ENCODE data around the gene MEGF11. TPM values are rescaled to one million over a fixed set of nuclear protein-coding genes. Genes with fewer than 3 reads are reported as not detected.

Gene MEGF11
- total and polyA plus RNA-seq, 10 donors, result 0.02 to 0.61 (median 0.23) TPM; not detected in 4

- H3K36me3 ChIP-seq, result no peaks in the 10 kb centered on the region
- H3K4me1 ChIP-seq, result no peaks in the 10 kb centered on the region
- DNase-seq, result no peak
- peaks cover 0 to 20% (median 0%) of the 10 kb centered on the region in 7 donors for H3K27me3 ChIP-seq (replicated peaks in 1 of 7)
- TF ChIP-seq CTCF (IDR thresholded peaks at IDR 0.05 in 8 of 11, conservative IDR thresholded peaks at IDR 0.05 in 3 of 11) (no peak), POLR2AphosphoS5 (IDR thresholded peaks at IDR 0.05) (no peak), POLR2A (IDR thresholded peaks at IDR 0.05) (no peak)
- H3K27ac ChIP-seq, result no peak overlapping the region
- 62 to 65% (median 62%) methylated on average over 8 of the region's 8 CpGs for WGBS, 5 donors
- no peaks in the 10 kb centered on the region for H3K9me3 ChIP-seq
- intact Hi-C loops (cut with DNase I; ENCODE audit: low total_unique reads), result no loop called here
- no peak overlapping the region for H3K4me3 ChIP-seq
Observed at GRCh38 chr15:66014635-66015182, 238.8 kb downstream of the MEGF11 start.

- H3K9me3 ChIP-seq, result no peaks in the 10 kb centered on the region
- TF ChIP-seq CTCF (IDR thresholded peaks at IDR 0.05 in 8 of 11, conservative IDR thresholded peaks at IDR 0.05 in 3 of 11) (no peak), POLR2AphosphoS5 (IDR thresholded peaks at IDR 0.05) (no peak), POLR2A (IDR thresholded peaks at IDR 0.05) (no peak)
- peaks cover 0 to 14% (median 0%) of the 10 kb centered on the region in 7 donors for H3K27me3 ChIP-seq (replicated peaks in 1 of 7)
- no peak for DNase-seq
- no peaks in the 10 kb centered on the region for H3K36me3 ChIP-seq
- intact Hi-C loops (cut with DNase I; ENCODE audit: low total_unique reads), result no loop called here
- H3K4me1 ChIP-seq, result no peaks in the 10 kb centered on the region
- no peak overlapping the region for H3K27ac ChIP-seq
- 62 to 81% (median 67%) methylated on average over 5 of the region's 5 CpGs for WGBS, 5 donors
- H3K4me3 ChIP-seq, result no peak overlapping the region
Observed at GRCh38 chr15:66014022-66014421, 239.5 kb downstream of the MEGF11 start.

- 38 to 55% (median 42%) methylated on average over 3 of the region's 3 CpGs for WGBS, 5 donors
- intact Hi-C loops (cut with DNase I; ENCODE audit: low total_unique reads), result no loop called here
- no peak for TF ChIP-seq CTCF (IDR thresholded peaks at IDR 0.05 in 8 of 11, conservative IDR thresholded peaks at IDR 0.05 in 3 of 11)
- TF ChIP-seq POLR2AphosphoS5 (IDR thresholded peaks at IDR 0.05), result no peak
- no peak for TF ChIP-seq POLR2A (IDR thresholded peaks at IDR 0.05)
- no peaks in the 10 kb centered on the region for H3K9me3 ChIP-seq
- DNase-seq, result no peak
- H3K27ac ChIP-seq, result no peak overlapping the region
- H3K27me3 ChIP-seq (replicated peaks in 1 of 7), result peaks cover 0 to 42% (median 0%) of the 10 kb centered on the region in 7 donors
- no peak overlapping the region for H3K4me3 ChIP-seq
- no peaks in the 10 kb centered on the region for H3K4me1 ChIP-seq
- H3K36me3 ChIP-seq, result no peaks in the 10 kb centered on the region
Observed at GRCh38 chr15:66008940-66009562, 244.5 kb downstream of the MEGF11 start.

GRCh38 chr15:66007663-66008262, 245.8 kb downstream of the MEGF11 start:
- H3K27me3 ChIP-seq (replicated peaks in 1 of 7), result peaks cover 0 to 48% (median 0%) of the 10 kb centered on the region in 7 donors
- H3K27ac ChIP-seq, result no peak overlapping the region
- H3K4me3 ChIP-seq, result no peak overlapping the region
- no peaks in the 10 kb centered on the region for H3K4me1 ChIP-seq
- no peaks in the 10 kb centered on the region for H3K36me3 ChIP-seq
- intact Hi-C loops (cut with DNase I; ENCODE audit: low total_unique reads), result no loop called here
- no peak for TF ChIP-seq POLR2AphosphoS5 (IDR thresholded peaks at IDR 0.05)
- no peak for TF ChIP-seq POLR2A (IDR thresholded peaks at IDR 0.05)
- no peak for TF ChIP-seq CTCF (IDR thresholded peaks at IDR 0.05 in 8 of 11, conservative IDR thresholded peaks at IDR 0.05 in 3 of 11)
- no peaks in the 10 kb centered on the region for H3K9me3 ChIP-seq
- DNase-seq, result no peak
